ENCODE data around the gene RSF1.

The RSF1 gene

DNA sequence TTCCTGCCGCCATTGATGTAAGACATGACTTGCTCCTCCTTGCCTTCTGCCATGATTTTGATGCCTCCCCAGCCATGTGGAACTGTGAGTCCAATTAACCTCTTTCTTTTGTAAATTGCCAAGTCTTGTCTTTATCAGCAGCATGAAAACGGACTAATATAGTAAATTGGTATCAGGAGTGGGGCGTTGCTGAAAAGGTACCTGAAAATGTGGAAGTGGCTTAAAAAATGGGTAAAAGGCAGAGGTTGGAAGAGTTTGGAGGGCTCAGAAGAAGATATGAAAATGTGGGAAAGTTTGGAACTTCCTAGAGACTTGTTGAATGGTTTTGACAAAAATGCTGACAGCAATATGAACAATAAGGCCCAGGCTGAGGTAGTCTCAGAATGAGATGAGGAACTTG is 89.7 kb downstream of the RSF1 start:
- Histone ChIP-seq H3K27me3 (ENCODE audit: control insufficient read depth, insufficient read depth, low read length, poor library complexity, severe bottlenecking) (no peaks in the 10 kb centered on the region), H3K36me3 (ENCODE audit: control insufficient read depth, insufficient read depth, low read length) (peaks cover 40% of the 10 kb centered on the region), H3K4me3 (ENCODE audit: insufficient read depth, low read depth, low read length) (no peak overlapping the region), H3K27ac (ENCODE audit: insufficient read depth, low read depth, low read length, poor library complexity, severe bottlenecking) (no peak overlapping the region), H3K9me3 (ENCODE audit: control insufficient read depth, low read length) (no peaks in the 10 kb centered on the region), H3K4me1 (ENCODE audit: control insufficient read depth, insufficient read depth, low read length) (no peaks in the 10 kb centered on the region)
- 90 to 98% methylated on average over 3 of the region's 3 CpGs for WGBS, 2 experiments

DNA sequence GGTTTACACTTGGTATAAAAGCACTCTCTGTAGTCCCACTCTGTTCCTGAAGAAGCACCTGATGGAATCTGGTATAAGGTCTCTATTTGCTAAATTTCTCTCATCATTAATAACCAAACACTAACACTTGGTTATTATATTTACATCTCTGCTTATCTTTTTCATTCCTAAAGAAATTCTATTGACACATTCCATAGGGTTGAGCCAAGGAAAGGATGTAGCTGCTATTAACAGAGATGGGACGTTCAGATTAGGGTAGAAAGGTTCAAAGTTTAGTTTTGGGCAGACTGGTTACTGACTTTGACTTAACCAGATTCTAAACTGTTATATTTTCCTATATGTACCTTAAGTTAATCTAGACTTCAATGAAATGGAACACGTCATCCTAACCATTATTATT is 91.5 kb downstream of the RSF1 start:
- Histone ChIP-seq H3K36me3 (ENCODE audit: control insufficient read depth, insufficient read depth, low read length) (peaks cover 36% of the 10 kb centered on the region), H3K4me3 (ENCODE audit: insufficient read depth, low read depth, low read length) (no peak overlapping the region), H3K27ac (ENCODE audit: insufficient read depth, low read depth, low read length, poor library complexity, severe bottlenecking) (no peak overlapping the region), H3K9me3 (ENCODE audit: control insufficient read depth, low read length) (no peaks in the 10 kb centered on the region), H3K4me1 (ENCODE audit: control insufficient read depth, insufficient read depth, low read length) (no peaks in the 10 kb centered on the region), H3K27me3 (ENCODE audit: control insufficient read depth, insufficient read depth, low read length, poor library complexity, severe bottlenecking) (no peaks in the 10 kb centered on the region)
- 79 to 100% methylated on average over 1 to 2 of the region's 2 CpGs for WGBS, 2 experiments

DNA sequence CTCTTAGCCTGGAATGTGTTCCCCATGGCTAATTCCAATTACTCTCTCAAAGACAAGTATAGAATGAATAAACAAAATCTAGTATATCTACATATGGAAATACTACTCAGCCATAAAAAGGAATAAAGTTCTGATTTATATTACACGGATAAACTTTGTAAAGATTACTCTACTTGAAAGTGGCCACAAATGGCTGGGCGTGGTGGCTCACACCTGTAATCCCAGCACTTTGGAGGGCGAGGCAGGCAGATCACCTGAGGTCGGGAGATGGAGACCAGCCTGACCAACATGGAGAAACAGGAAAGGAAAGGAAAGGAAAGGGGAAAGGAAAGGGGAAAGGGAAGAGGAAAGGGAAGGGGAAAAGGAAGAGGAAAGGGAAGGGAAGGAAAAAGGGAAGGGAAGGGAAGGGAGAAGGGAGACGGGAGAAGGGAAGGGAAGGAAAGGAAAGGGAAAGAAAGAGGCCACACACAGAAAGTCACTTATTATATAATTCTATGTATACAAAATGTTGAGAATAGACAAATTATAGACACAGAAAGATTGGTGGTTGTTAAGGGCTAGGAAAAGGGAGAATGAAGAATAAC is 92.2 kb downstream of the RSF1 start:
- no peaks in the 10 kb centered on the region for H3K4me1 ChIP-seq (ENCODE audit: control insufficient read depth, insufficient read depth, low read length)
- no peaks in the 10 kb centered on the region for H3K27me3 ChIP-seq (ENCODE audit: control insufficient read depth, insufficient read depth, low read length, poor library complexity, severe bottlenecking)
- H3K4me3 ChIP-seq (ENCODE audit: insufficient read depth, low read depth, low read length): no peak overlapping the region
- H3K27ac ChIP-seq (ENCODE audit: insufficient read depth, low read depth, low read length, poor library complexity, severe bottlenecking): no peak overlapping the region
- H3K9me3 ChIP-seq (ENCODE audit: control insufficient read depth, low read length): no peaks in the 10 kb centered on the region
- H3K36me3 ChIP-seq (ENCODE audit: control insufficient read depth, insufficient read depth, low read length): peaks cover 31% of the 10 kb centered on the region
- WGBS, 2 experiments: 92 to 94% methylated on average over 5 of the region's 5 CpGs

DNA sequence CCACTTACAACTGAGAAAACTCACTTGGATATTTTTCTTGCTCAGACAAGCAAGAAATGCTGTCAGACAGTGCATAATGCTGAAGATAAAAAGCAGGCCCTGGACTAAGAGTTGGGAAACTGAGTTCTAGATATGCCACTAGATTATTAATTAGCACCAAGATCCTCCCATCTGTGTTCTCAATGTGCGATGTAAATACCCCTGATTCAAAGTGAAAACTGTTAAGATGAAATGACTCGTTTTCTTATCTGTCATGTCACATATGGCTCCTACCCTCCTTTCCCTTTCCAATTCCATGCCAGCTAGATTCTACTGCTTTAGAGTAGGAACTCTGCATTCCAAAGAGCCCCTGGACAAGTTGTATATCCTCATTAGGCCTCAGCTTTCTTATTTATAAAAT is 94.0 kb downstream of the RSF1 start:
- Histone ChIP-seq H3K9me3 (ENCODE audit: control insufficient read depth, low read length) (no peaks in the 10 kb centered on the region), H3K36me3 (ENCODE audit: control insufficient read depth, insufficient read depth, low read length) (peaks cover 24% of the 10 kb centered on the region), H3K27me3 (ENCODE audit: control insufficient read depth, insufficient read depth, low read length, poor library complexity, severe bottlenecking) (no peaks in the 10 kb centered on the region), H3K4me1 (ENCODE audit: control insufficient read depth, insufficient read depth, low read length) (no peaks in the 10 kb centered on the region), H3K4me3 (ENCODE audit: insufficient read depth, low read depth, low read length) (no peak overlapping the region), H3K27ac (ENCODE audit: insufficient read depth, low read depth, low read length, poor library complexity, severe bottlenecking) (no peak overlapping the region)
- 92 to 98% methylated on average over 2 of the region's 2 CpGs for WGBS, 2 experiments

DNA sequence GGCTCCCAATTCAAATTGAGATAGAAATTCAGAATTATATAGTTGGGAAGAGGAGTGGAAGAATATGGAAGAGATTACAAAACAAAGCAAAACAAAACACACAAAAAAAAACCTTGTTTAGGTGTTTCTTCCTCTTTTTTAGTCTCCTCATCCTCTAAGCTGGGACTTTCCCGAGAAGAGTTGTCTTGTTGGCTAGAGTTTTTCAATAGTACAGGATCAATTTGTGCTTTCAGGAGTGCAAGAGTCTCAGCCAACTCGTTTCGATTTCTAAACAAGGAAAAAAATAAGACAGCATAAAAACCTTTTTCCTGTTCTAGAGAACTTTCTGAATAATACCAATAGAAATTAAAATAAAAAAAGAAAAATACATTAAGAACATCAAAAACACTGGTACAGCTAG is 95.1 kb downstream of the RSF1 start:
- no peaks in the 10 kb centered on the region for H3K27me3 ChIP-seq (ENCODE audit: control insufficient read depth, insufficient read depth, low read length, poor library complexity, severe bottlenecking)
- H3K27ac ChIP-seq (ENCODE audit: insufficient read depth, low read depth, low read length, poor library complexity, severe bottlenecking): no peak overlapping the region
- peaks cover 15% of the 10 kb centered on the region for H3K36me3 ChIP-seq (ENCODE audit: control insufficient read depth, insufficient read depth, low read length)
- H3K4me3 ChIP-seq (ENCODE audit: insufficient read depth, low read depth, low read length): no peak overlapping the region
- H3K9me3 ChIP-seq (ENCODE audit: control insufficient read depth, low read length): no peaks in the 10 kb centered on the region
- H3K4me1 ChIP-seq (ENCODE audit: control insufficient read depth, insufficient read depth, low read length): no peaks in the 10 kb centered on the region
- 98 to 100% methylated on average over 3 of the region's 3 CpGs for WGBS, 2 experiments

DNA sequence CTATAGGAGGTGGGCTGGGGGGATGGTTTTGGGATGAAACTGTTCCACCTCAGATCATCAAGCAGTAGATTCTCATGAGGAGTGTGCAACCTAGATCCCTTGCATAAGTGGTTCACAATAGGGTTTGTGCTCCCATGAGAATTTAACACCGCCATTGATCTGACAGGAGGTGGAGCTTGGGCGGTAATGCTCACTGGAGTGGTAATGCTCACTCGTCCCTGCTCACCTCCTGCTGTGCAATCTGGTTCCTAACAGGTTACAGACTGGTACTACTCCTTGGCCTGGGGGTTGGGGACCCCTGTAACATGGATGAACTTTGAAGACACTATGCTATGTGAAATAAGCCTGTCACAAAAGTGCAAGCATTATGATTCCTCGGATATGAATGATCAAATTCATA is 95.9 kb downstream of the RSF1 start:
- H3K9me3 ChIP-seq (ENCODE audit: control insufficient read depth, low read length): no peaks in the 10 kb centered on the region
- H3K4me3 ChIP-seq (ENCODE audit: insufficient read depth, low read depth, low read length): no peak overlapping the region
- H3K27ac ChIP-seq (ENCODE audit: insufficient read depth, low read depth, low read length, poor library complexity, severe bottlenecking): no peak overlapping the region
- no peaks in the 10 kb centered on the region for H3K4me1 ChIP-seq (ENCODE audit: control insufficient read depth, insufficient read depth, low read length)
- H3K27me3 ChIP-seq (ENCODE audit: control insufficient read depth, insufficient read depth, low read length, poor library complexity, severe bottlenecking): no peaks in the 10 kb centered on the region
- H3K36me3 ChIP-seq (ENCODE audit: control insufficient read depth, insufficient read depth, low read length): peaks cover 15% of the 10 kb centered on the region
- WGBS, 2 experiments: 78 to 79% methylated on average over 4 of the region's 4 CpGs

DNA sequence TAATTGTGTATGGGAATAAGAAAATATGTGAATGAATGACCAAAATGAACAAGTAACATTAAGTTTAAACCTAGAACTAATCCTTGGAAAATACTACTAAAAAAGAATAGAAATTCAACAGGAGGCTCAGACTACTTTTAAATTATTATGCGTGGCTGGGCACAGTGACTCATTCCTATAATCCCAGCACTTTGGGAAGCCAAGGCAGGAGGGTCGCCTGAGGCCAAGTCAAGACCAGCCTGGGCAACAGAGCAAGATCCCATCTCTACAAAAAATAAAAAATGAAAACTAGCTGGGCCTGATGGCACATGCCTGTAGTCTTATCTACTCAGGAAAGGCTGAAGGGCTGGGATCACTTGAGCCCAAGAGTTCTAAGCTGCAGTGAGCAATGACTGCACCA is 97.5 kb downstream of the RSF1 start:
- H3K9me3 ChIP-seq (ENCODE audit: control insufficient read depth, low read length): no peaks in the 10 kb centered on the region
- no peak overlapping the region for H3K4me3 ChIP-seq (ENCODE audit: insufficient read depth, low read depth, low read length)
- H3K27ac ChIP-seq (ENCODE audit: insufficient read depth, low read depth, low read length, poor library complexity, severe bottlenecking): no peak overlapping the region
- peaks cover 15% of the 10 kb centered on the region for H3K36me3 ChIP-seq (ENCODE audit: control insufficient read depth, insufficient read depth, low read length)
- WGBS, 2 experiments: 91 to 95% methylated on average over 2 of the region's 2 CpGs
- no peaks in the 10 kb centered on the region for H3K4me1 ChIP-seq (ENCODE audit: control insufficient read depth, insufficient read depth, low read length)
- H3K27me3 ChIP-seq (ENCODE audit: control insufficient read depth, insufficient read depth, low read length, poor library complexity, severe bottlenecking): no peaks in the 10 kb centered on the region

DNA sequence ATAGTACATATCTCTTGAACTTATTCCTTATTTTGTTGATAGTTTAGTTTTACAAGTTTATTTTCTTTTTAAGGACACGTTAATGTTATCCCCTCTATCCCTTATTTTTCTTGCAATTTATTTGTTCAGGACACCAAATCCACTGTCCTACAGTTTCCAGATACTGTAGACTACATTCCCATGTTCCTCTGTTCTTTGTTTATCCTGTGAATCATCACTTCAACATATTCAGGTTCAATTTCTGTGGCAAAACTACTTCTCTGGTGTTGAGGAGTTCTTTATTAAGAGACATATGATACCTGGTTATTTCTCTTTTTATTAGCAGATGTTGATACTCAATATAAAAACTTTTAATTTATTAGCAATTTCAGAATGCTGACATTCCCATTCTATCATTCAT is 110.2 kb downstream of the RSF1 start:
- Histone ChIP-seq H3K9me3 (ENCODE audit: control insufficient read depth, low read length) (no peaks in the 10 kb centered on the region), H3K4me1 (ENCODE audit: control insufficient read depth, insufficient read depth, low read length) (no peaks in the 10 kb centered on the region), H3K27ac (ENCODE audit: insufficient read depth, low read depth, low read length, poor library complexity, severe bottlenecking) (no peak overlapping the region), H3K4me3 (ENCODE audit: insufficient read depth, low read depth, low read length) (no peak overlapping the region), H3K36me3 (ENCODE audit: control insufficient read depth, insufficient read depth, low read length) (no peaks in the 10 kb centered on the region), H3K27me3 (ENCODE audit: control insufficient read depth, insufficient read depth, low read length, poor library complexity, severe bottlenecking) (no peaks in the 10 kb centered on the region)
- 93 to 100% methylated on average over 1 of the region's 1 CpG for WGBS, 2 experiments

DNA sequence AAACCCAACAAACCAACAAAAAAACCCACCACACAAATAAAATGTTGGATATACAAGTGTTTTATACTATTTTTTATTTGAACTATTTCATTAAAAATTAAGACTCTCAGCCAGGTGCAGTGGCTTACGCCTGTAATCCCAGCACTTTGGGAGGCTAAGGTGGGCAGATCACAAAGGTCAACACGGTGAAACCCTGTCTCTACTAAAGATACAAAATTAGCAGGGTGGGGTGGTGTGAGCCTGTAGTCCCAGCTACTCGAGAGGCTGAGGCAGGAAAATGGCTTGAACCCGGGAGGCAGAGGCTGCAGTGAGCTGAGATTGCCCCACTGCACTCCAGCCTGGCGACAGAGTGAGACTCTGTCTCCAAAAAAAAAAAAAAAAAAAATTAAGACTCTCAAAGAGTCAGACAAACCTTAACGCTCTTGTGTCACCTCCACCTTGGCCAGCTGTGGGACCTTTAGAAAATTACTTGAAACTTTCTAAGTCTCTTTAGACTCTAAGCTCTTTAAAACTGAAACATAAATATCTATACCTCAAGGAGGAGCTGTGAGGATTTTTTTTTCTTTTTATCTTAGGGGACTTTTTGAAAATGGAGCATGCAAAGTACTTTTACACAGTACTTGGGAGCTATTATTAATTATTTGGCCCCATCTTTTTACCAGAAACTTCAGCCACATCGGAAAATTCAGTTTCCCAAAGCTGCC is 114.5 kb downstream of the RSF1 start:
- no peak overlapping the region for H3K4me3 ChIP-seq (ENCODE audit: insufficient read depth, low read depth, low read length)
- H3K4me1 ChIP-seq (ENCODE audit: control insufficient read depth, insufficient read depth, low read length): no peaks in the 10 kb centered on the region
- no peak overlapping the region for H3K27ac ChIP-seq (ENCODE audit: insufficient read depth, low read depth, low read length, poor library complexity, severe bottlenecking)
- no peaks in the 10 kb centered on the region for H3K9me3 ChIP-seq (ENCODE audit: control insufficient read depth, low read length)
- 89 to 91% methylated on average over 7 of the region's 7 CpGs for WGBS, 2 experiments
- H3K36me3 ChIP-seq (ENCODE audit: control insufficient read depth, insufficient read depth, low read length): peaks cover 7% of the 10 kb centered on the region
- H3K27me3 ChIP-seq (ENCODE audit: control insufficient read depth, insufficient read depth, low read length, poor library complexity, severe bottlenecking): no peaks in the 10 kb centered on the region

DNA sequence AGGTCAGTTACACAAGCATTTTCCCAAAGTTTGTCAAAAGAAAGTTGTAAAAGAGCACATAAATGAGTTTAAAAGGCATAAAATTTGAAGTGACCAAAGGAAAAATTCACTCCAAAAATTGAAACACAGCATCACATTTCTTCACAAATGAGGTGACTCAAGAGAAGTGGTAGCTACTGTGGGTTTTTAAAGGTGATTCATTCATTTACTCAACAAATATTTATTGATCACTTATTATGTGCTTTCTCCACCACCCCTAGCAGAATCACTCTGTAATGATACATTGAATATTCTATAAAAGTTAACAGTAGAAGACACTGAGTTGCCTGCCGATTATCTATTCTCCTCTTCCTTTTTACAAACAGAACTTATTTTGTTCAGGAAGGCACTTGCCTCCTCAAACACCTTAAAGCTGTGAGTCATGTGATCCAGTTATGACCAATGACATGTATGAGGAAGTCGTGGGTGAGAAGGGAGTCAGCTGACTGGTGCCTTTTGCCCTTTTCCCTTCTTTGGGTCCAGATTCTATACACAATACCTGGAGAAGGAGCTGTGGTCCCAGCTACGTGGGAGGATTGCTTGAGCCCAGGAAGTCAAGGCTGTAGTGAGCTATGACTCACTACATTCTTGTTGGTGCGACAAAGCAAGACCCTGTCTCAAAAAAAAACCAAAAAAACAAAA is 115.2 kb downstream of the RSF1 start:
- Histone ChIP-seq H3K4me3 (ENCODE audit: insufficient read depth, low read depth, low read length) (no peak overlapping the region), H3K4me1 (ENCODE audit: control insufficient read depth, insufficient read depth, low read length) (no peaks in the 10 kb centered on the region), H3K27ac (ENCODE audit: insufficient read depth, low read depth, low read length, poor library complexity, severe bottlenecking) (no peak overlapping the region), H3K27me3 (ENCODE audit: control insufficient read depth, insufficient read depth, low read length, poor library complexity, severe bottlenecking) (no peaks in the 10 kb centered on the region), H3K9me3 (ENCODE audit: control insufficient read depth, low read length) (no peaks in the 10 kb centered on the region), H3K36me3 (ENCODE audit: control insufficient read depth, insufficient read depth, low read length) (peaks cover 9% of the 10 kb centered on the region)
- 94% methylated on average over 3 to 4 of the region's 4 CpGs for WGBS, 2 experiments

Measured in ectodermal cell (in vitro differentiated cells).